HEK293 (cell line): ENCODE results near the gene ATP8A2.

Source experiments
- CTCF ChIA-PET: fragments of 350-600 bp; formaldehyde crosslinking; extraction: SDS; loops from one replicate; lab custom pipeline; 2021; ENCODE audit warnings: antibody characterized with exemption; lab: Yijun Ruan, JAX
- POLR2A ChIA-PET: fragments of 300-600 bp; formaldehyde crosslinking; extraction: SDS; loops from one replicate; lab custom pipeline; 2020; ENCODE audit warnings: antibody characterized with exemption, inconsistent platforms; lab: Yijun Ruan, JAX
- H3K27ac ChIP-seq: fragments of 200-500 bp; sonication (Bioruptor generic); 2 replicates; pipeline ENCODE4 v1.5.1; 2014; ENCODE audit warnings: low read depth, low read length, control low read depth, inconsistent platforms; ENCODE audit errors: extremely low read depth
- H3K36me3 ChIP-seq, 2 experiments: fragments of 200-500 bp in 1 of 2; sonication (Bioruptor generic) in 1 of 2; 1 replicate in 1 of 2; 2 replicates in 1 of 2; pipeline ENCODE4 v1.5.1; 2014 to 2017; ENCODE audit warnings: inconsistent platforms in 2 of 2, low read length in 2 of 2; ENCODE audit not compliant: control insufficient read depth in 2 of 2, insufficient read depth in 1 of 2
- H3K4me1 ChIP-seq: fragments of 200-500 bp; sonication (Bioruptor generic); 2 replicates; pipeline ENCODE4 v1.5.1; 2014; ENCODE audit warnings: mild to moderate bottlenecking, low read length, inconsistent platforms; ENCODE audit not compliant: control insufficient read depth, insufficient read depth
- H3K4me3 ChIP-seq: 2 replicates; pipeline ENCODE4 v1.5.1; 2011; ENCODE audit warnings: low read depth, mild to moderate bottlenecking, control low read depth, low read length, moderate library complexity
- H3K9me3 ChIP-seq: fragments of 200-500 bp; sonication (Bioruptor generic); 2 replicates; pipeline ENCODE4 v1.5.1; 2014; ENCODE audit warnings: low read depth, low read length, inconsistent platforms; ENCODE audit not compliant: control insufficient read depth, insufficient read depth
- GLIS1 ChIP-seq: fragments of 450-650 bp; formaldehyde crosslinking; IDR thresholded peaks from 2 replicates; pipeline ENCODE4 v1.5.1; 2016; ENCODE audit warnings: missing biosample characterization, missing genetic modification characterization
- GLIS2 ChIP-seq: fragments of 450-650 bp; formaldehyde crosslinking; IDR thresholded peaks from 2 replicates; pipeline ENCODE4 v1.5.1; 2016; ENCODE audit warnings: missing biosample characterization, missing genetic modification characterization
- HOXD13 ChIP-seq: sonication (generic); formaldehyde crosslinking; IDR thresholded peaks from 2 replicates; pipeline ENCODE4 v1.8.0; 2022; ENCODE audit warnings: missing genetic modification reagents, borderline replicate concordance
- OSR2 ChIP-seq: fragments of 450-650 bp; formaldehyde crosslinking; IDR thresholded peaks from 2 replicates; pipeline ENCODE4 v1.5.1; 2016; ENCODE audit warnings: missing biosample characterization, missing genetic modification characterization
- PRDM1 ChIP-seq: fragments of 450-650 bp; formaldehyde crosslinking; IDR thresholded peaks from 2 replicates; pipeline ENCODE4; 2016; ENCODE audit warnings: missing biosample characterization, missing genetic modification characterization
- SP2 ChIP-seq: fragments of 450-650 bp; formaldehyde crosslinking; IDR thresholded peaks from 2 replicates; pipeline ENCODE4 v1.5.1; 2016; ENCODE audit warnings: missing biosample characterization, missing genetic modification characterization
- ZBTB20 ChIP-seq: fragments of 450-650 bp; formaldehyde crosslinking; IDR thresholded peaks from 2 replicates; pipeline ENCODE4 v1.5.1; 2016; ENCODE audit warnings: missing biosample characterization, missing genetic modification characterization
- ZEB2 ChIP-seq: fragments of 450-650 bp; formaldehyde crosslinking; IDR thresholded peaks from 2 replicates; pipeline ENCODE4 v1.5.1; 2016; ENCODE audit warnings: missing biosample characterization, missing genetic modification characterization
- ZNF133 ChIP-seq: fragments of 450-650 bp; formaldehyde crosslinking; IDR thresholded peaks from 2 replicates; pipeline ENCODE4 v1.5.1; 2016; ENCODE audit warnings: missing biosample characterization, missing genetic modification characterization
- ZNF140 ChIP-seq: fragments of 450-650 bp; formaldehyde crosslinking; IDR thresholded peaks from 2 replicates; pipeline ENCODE4 v1.5.1; 2016; ENCODE audit warnings: missing biosample characterization, missing genetic modification characterization
- ZNF174 ChIP-seq: fragments of 450-650 bp; formaldehyde crosslinking; IDR thresholded peaks from 2 replicates; pipeline ENCODE4 v1.5.0; 2017; ENCODE audit warnings: missing biosample characterization, mild to moderate bottlenecking, missing genetic modification characterization
- ZNF211 ChIP-seq: fragments of 450-650 bp; formaldehyde crosslinking; IDR thresholded peaks from 2 replicates; pipeline ENCODE4 v1.5.1; 2016; ENCODE audit warnings: low read depth, missing biosample characterization, missing genetic modification characterization
- ZNF335 ChIP-seq: fragments of 450-650 bp; formaldehyde crosslinking; conservative IDR thresholded peaks from 2 replicates; pipeline ENCODE4 v1.5.1; 2016; ENCODE audit warnings: missing biosample characterization, missing genetic modification characterization
- ZNF423 ChIP-seq: fragments of 450-650 bp; formaldehyde crosslinking; IDR thresholded peaks from 2 replicates; pipeline ENCODE4 v1.5.1; 2016; ENCODE audit warnings: missing biosample characterization, missing genetic modification characterization
- ZNF433 ChIP-seq: fragments of 450-650 bp; formaldehyde crosslinking; IDR thresholded peaks from 2 replicates; pipeline ENCODE4 v1.5.1; 2016; ENCODE audit warnings: missing biosample characterization, missing genetic modification characterization, low read depth
- ZNF501 ChIP-seq: fragments of 450-650 bp; formaldehyde crosslinking; IDR thresholded peaks from 2 replicates; pipeline ENCODE4 v1.5.1; 2016; ENCODE audit warnings: missing biosample characterization, missing genetic modification characterization
- ZNF521 ChIP-seq: fragments of 450-650 bp; formaldehyde crosslinking; IDR thresholded peaks from 2 replicates; pipeline ENCODE4 v1.5.1; 2017; ENCODE audit warnings: missing biosample characterization, mild to moderate bottlenecking, missing genetic modification characterization
- ZNF621 ChIP-seq: fragments of 450-650 bp; formaldehyde crosslinking; IDR thresholded peaks from 2 replicates; pipeline ENCODE4 v1.5.1; 2017; ENCODE audit warnings: missing biosample characterization, missing genetic modification characterization
- ZNF707 ChIP-seq: fragments of 450-650 bp; formaldehyde crosslinking; IDR thresholded peaks from 2 replicates; pipeline ENCODE4 v1.5.1; 2016; ENCODE audit warnings: missing biosample characterization, missing genetic modification characterization
- ZNF777 ChIP-seq: fragments of 450-650 bp; formaldehyde crosslinking; IDR thresholded peaks from 2 replicates; pipeline ENCODE4 v1.5.1; 2017; ENCODE audit warnings: missing biosample characterization, missing genetic modification characterization, borderline replicate concordance
- ZNF785 ChIP-seq: fragments of 450-650 bp; formaldehyde crosslinking; IDR thresholded peaks from 2 replicates; pipeline ENCODE4 v1.5.1; 2016; ENCODE audit warnings: missing biosample characterization, missing genetic modification characterization
- ZSCAN30 ChIP-seq: fragments of 450-650 bp; IDR thresholded peaks from 2 replicates; pipeline ENCODE4 v1.5.1; 2018; ENCODE audit warnings: missing biosample characterization, mild to moderate bottlenecking, missing genetic modification characterization, moderate library complexity
- TF ChIP-seq, protein P1 (sequence below): sonication (generic); formaldehyde crosslinking; IDR thresholded peaks from 2 replicates; pipeline ENCODE4 v1.8.1; 2022; ENCODE audit warnings: mild to moderate bottlenecking, moderate library complexity, missing genetic modification reagents
- TF ChIP-seq, protein P2 (sequence below): fragments of 450-650 bp; formaldehyde crosslinking; IDR thresholded peaks from 2 replicates; pipeline ENCODE4 v1.5.1; 2017; ENCODE audit warnings: missing biosample characterization, missing genetic modification characterization
- TF ChIP-seq, protein P3 (sequence below): fragments of 450-650 bp; formaldehyde crosslinking; IDR thresholded peaks from 2 replicates; pipeline ENCODE4 v1.5.1; 2016; ENCODE audit warnings: missing biosample characterization, missing genetic modification characterization, borderline replicate concordance
- TF ChIP-seq, protein P4 (sequence below): fragments of 450-650 bp; formaldehyde crosslinking; optimal IDR thresholded peaks from 2 replicates; pipeline ENCODE3; 2016; ENCODE audit warnings: missing biosample characterization, mild to moderate bottlenecking, missing genetic modification characterization
- TF ChIP-seq, protein P5 (sequence below): fragments of 450-650 bp; formaldehyde crosslinking; IDR thresholded peaks from 2 replicates; pipeline ENCODE4 v1.5.1; 2016; ENCODE audit warnings: missing biosample characterization, missing genetic modification characterization
- TF ChIP-seq, protein P6 (sequence below): fragments of 450-650 bp; formaldehyde crosslinking; IDR thresholded peaks from 2 replicates; pipeline ENCODE4 v1.5.1; 2016; ENCODE audit warnings: missing biosample characterization, missing genetic modification characterization

The ATP8A2 gene

DNA sequence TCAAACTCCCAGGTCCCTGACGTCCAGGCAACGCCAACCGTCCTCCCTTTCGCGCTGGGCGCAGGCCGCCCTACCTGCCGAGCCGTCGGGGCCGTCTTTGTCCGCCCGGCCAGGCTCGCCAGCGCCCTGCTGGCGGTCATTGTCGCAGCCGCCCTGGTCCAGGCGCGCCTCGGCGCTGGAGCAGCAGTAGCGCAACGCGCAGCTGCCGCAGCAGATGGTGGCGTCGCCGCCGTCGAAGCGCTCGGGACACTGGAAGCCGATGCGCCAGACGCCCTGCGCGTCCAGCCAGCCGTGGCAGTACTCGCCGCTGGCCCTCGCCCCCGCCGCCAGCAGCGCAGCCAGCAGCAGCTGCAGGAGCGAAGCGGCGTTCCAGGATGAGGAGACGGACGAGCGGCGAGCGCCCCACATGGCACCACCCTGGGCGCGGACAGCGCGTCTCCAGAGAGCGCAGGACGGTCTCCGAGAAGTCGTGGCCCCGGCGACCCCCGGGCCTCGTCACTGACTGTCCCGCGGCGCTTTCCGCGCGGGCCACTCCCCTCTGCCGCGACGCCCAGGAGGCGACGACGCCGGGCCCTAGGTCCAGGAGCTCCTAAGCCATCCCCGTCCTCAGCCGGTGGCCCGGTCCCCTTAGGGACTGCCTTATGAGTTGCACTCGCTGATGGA, 678.9 kb downstream of the ATP8A2 start (continued):
- TF ChIP-seq, protein P1, sequence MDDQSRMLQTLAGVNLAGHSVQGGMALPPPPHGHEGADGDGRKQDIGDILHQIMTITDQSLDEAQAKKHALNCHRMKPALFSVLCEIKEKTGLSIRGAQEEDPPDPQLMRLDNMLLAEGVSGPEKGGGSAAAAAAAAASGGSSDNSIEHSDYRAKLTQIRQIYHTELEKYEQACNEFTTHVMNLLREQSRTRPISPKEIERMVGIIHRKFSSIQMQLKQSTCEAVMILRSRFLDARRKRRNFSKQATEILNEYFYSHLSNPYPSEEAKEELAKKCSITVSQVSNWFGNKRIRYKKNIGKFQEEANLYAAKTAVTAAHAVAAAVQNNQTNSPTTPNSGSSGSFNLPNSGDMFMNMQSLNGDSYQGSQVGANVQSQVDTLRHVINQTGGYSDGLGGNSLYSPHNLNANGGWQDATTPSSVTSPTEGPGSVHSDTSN: 0 out of 2 replicates have a peak, but pooled peaks have one; percentile 60
- no peak for TF ChIP-seq ZNF140 (tag by site-specific recombination)
- TF ChIP-seq ZNF621 (tag by site-specific recombination): no peak
- no peak for TF ChIP-seq ZNF521 (tag by site-specific recombination)

DNA sequence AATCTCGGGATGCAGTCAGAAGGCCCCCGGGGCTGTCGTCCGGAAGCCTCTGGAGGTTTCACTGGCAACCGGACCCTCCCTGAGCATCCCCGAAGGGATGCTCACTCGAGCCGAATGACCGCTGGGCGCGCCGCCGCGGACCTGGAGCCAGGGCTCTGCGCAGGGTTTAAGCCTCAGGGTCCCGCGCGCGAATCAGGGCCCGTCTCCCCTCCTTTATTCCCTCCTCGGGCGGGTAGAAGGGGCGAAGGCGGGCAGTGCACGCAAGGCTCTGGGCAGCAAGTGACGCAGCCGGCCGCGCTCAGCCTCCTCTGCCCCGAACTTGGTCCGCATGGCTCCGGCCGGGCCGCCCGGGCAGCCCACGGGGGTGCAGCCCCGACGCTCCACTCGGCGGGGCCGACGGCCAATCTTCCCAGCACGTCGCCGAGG, 679.5 kb downstream of the ATP8A2 start:
- peaks cover 0 to 13% of the 10 kb centered on the region in 2 experiments; a peak in 1 of 3 replicates for H3K36me3 ChIP-seq
- no peaks in the 10 kb centered on the region for H3K9me3 ChIP-seq
- CTCF ChIA-PET: no interaction called here
- POLR2A ChIA-PET: interaction anchor here (1.6 kb wide), 1 partner anchor 15 kb away, joined by 4 read pairs; no protein-coding TSS in a partner anchor
- no peaks in the 10 kb centered on the region for H3K4me1 ChIP-seq
- H3K4me3 ChIP-seq: peak overlapping the region; percentile 46
- H3K27ac ChIP-seq: peak overlapping the region; percentile 71; the same call in 1 of the 2 replicates
- peak; percentile 5; the same call in 1 of the 2 replicates for TF ChIP-seq ZEB2 (tag by site-specific recombination)
- TF ChIP-seq GLIS2 (tag by site-specific recombination): 0 out of 2 replicates have a peak, but pooled peaks have one; percentile 30
- TF ChIP-seq, protein P2, sequence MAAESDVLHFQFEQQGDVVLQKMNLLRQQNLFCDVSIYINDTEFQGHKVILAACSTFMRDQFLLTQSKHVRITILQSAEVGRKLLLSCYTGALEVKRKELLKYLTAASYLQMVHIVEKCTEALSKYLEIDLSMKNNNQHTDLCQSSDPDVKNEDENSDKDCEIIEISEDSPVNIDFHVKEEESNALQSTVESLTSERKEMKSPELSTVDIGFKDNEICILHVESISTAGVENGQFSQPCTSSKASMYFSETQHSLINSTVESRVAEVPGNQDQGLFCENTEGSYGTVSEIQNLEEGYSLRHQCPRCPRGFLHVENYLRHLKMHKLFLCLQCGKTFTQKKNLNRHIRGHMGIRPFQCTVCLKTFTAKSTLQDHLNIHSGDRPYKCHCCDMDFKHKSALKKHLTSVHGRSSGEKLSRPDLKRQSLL (tag by site-specific recombination): no peak
- TF ChIP-seq ZSCAN30 (tag by site-specific recombination): no peak
- TF ChIP-seq ZNF423: no peak
- TF ChIP-seq HOXD13: no peak
- TF ChIP-seq, protein P3, sequence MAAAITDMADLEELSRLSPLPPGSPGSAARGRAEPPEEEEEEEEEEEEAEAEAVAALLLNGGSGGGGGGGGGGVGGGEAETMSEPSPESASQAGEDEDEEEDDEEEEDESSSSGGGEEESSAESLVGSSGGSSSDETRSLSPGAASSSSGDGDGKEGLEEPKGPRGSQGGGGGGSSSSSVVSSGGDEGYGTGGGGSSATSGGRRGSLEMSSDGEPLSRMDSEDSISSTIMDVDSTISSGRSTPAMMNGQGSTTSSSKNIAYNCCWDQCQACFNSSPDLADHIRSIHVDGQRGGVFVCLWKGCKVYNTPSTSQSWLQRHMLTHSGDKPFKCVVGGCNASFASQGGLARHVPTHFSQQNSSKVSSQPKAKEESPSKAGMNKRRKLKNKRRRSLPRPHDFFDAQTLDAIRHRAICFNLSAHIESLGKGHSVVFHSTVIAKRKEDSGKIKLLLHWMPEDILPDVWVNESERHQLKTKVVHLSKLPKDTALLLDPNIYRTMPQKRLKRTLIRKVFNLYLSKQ (tag by site-specific recombination): no peak
- TF ChIP-seq GLIS1 (tag by site-specific recombination): peak; percentile 11
- TF ChIP-seq ZNF785 (tag by site-specific recombination): no peak
- TF ChIP-seq ZNF133 (tag by site-specific recombination): no peak
- TF ChIP-seq, protein P4, sequence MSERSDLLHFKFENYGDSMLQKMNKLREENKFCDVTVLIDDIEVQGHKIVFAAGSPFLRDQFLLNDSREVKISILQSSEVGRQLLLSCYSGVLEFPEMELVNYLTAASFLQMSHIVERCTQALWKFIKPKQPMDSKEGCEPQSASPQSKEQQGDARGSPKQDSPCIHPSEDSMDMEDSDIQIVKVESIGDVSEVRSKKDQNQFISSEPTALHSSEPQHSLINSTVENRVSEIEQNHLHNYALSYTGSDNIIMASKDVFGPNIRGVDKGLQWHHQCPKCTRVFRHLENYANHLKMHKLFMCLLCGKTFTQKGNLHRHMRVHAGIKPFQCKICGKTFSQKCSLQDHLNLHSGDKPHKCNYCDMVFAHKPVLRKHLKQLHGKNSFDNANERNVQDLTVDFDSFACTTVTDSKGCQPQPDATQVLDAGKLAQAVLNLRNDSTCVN (tag by site-specific recombination): peak; percentile 78
- no peak; the same call in 1 of the 2 replicates for TF ChIP-seq ZNF777
- TF ChIP-seq OSR2: no peak
- TF ChIP-seq ZBTB20 (tag by site-specific recombination): peak; percentile 47; the same call in 1 of the 2 replicates
- TF ChIP-seq, protein P5, sequence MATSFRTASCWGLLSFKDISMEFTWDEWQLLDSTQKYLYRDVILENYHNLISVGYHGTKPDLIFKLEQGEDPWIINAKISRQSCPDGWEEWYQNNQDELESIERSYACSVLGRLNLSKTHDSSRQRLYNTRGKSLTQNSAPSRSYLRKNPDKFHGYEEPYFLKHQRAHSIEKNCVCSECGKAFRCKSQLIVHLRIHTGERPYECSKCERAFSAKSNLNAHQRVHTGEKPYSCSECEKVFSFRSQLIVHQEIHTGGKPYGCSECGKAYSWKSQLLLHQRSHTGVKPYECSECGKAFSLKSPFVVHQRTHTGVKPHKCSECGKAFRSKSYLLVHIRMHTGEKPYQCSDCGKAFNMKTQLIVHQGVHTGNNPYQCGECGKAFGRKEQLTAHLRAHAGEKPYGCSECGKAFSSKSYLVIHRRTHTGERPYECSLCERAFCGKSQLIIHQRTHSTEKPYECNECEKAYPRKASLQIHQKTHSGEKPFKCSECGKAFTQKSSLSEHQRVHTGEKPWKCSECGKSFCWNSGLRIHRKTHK (tag by site-specific recombination): no peak
- no peak for TF ChIP-seq ZNF140 (tag by site-specific recombination)
- no peak for TF ChIP-seq ZNF174 (tag by site-specific recombination)
- TF ChIP-seq, protein P6, sequence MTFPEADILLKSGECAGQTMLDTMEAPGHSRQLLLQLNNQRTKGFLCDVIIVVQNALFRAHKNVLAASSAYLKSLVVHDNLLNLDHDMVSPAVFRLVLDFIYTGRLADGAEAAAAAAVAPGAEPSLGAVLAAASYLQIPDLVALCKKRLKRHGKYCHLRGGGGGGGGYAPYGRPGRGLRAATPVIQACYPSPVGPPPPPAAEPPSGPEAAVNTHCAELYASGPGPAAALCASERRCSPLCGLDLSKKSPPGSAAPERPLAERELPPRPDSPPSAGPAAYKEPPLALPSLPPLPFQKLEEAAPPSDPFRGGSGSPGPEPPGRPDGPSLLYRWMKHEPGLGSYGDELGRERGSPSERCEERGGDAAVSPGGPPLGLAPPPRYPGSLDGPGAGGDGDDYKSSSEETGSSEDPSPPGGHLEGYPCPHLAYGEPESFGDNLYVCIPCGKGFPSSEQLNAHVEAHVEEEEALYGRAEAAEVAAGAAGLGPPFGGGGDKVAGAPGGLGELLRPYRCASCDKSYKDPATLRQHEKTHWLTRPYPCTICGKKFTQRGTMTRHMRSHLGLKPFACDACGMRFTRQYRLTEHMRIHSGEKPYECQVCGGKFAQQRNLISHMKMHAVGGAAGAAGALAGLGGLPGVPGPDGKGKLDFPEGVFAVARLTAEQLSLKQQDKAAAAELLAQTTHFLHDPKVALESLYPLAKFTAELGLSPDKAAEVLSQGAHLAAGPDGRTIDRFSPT (tag by site-specific recombination): 0 out of 2 replicates have a peak, but pooled peaks have one; percentile 6
- TF ChIP-seq ZNF707 (tag by site-specific recombination): no peak
- no peak for TF ChIP-seq ZNF211 (tag by site-specific recombination)
- no peak for TF ChIP-seq PRDM1 (tag by site-specific recombination)
- TF ChIP-seq ZNF501 (tag by site-specific recombination): 0 out of 2 replicates have a peak, but pooled peaks have one; percentile 39
- peak; percentile 58 for TF ChIP-seq ZNF335 (tag by site-specific recombination)
- no peak for TF ChIP-seq ZNF433 (tag by site-specific recombination)
- peak; percentile 23; the same call in 1 of the 2 replicates for TF ChIP-seq SP2 (tag by site-specific recombination)
